ENCODE results near the gene CUTC.
"Not testable (repeated sequence)": the region's sequence is repeated elsewhere in the genome, so short reads cannot be mapped to it uniquely, and the experiment has no call there.

The CUTC gene

GRCh38 chr10:99720387-99720786 lies 11.6 kb upstream of the CUTC start:
- no peak for TF ChIP-seq CTCF (IDR thresholded peaks at IDR 0.05; ENCODE audit: low read length, missing control alignments)
- DNase-seq (ENCODE audit: low read depth) = no peak
- no peak overlapping the region for H3K4me3 ChIP-seq (replicated peaks; ENCODE audit: low read depth, low read length)

GRCh38 chr10:99730026-99730425 lies 2.0 kb upstream of the CUTC start:
- TF ChIP-seq CTCF (IDR thresholded peaks at IDR 0.05; ENCODE audit: low read length, missing control alignments) = no peak
- DNase-seq (ENCODE audit: low read depth) = peak; percentile 24
- H3K4me3 ChIP-seq (replicated peaks; ENCODE audit: low read depth, low read length) = no peak overlapping the region

- no peak for DNase-seq (ENCODE audit: low read depth)
- peak overlapping the region; percentile 93 for H3K4me3 ChIP-seq (replicated peaks; ENCODE audit: low read depth, low read length)
- no peak for TF ChIP-seq CTCF (IDR thresholded peaks at IDR 0.05; ENCODE audit: low read length, missing control alignments)
Observed at GRCh38 chr10:99731306-99732032, 565 bp upstream of the CUTC start.

GRCh38 chr10:99733366-99733765 lies 1.3 kb downstream of the CUTC start:
- no peak for TF ChIP-seq CTCF (IDR thresholded peaks at IDR 0.05; ENCODE audit: low read length, missing control alignments)
- peak overlapping the region; percentile 93 for H3K4me3 ChIP-seq (replicated peaks; ENCODE audit: low read depth, low read length)

GRCh38 chr10:99734111-99734510 lies 2.1 kb downstream of the CUTC start:
- not testable (repeated sequence) for H3K4me3 ChIP-seq (replicated peaks; ENCODE audit: low read depth, low read length)

More at GRCh38 chr10:99733366-99733765, 1.3 kb downstream of the CUTC start:
- no peak for DNase-seq (ENCODE audit: low read depth)

GRCh38 chr10:99740260-99740659 lies 8.2 kb downstream of the CUTC start:
- DNase-seq (ENCODE audit: low read depth) = no peak
- no peak overlapping the region for H3K4me3 ChIP-seq (replicated peaks; ENCODE audit: low read depth, low read length)
- no peak for TF ChIP-seq CTCF (IDR thresholded peaks at IDR 0.05; ENCODE audit: low read length, missing control alignments)

More at GRCh38 chr10:99734111-99734510, 2.1 kb downstream of the CUTC start:
- DNase-seq (ENCODE audit: low read depth) = not testable (repeated sequence)

- no peak overlapping the region for H3K4me3 ChIP-seq (replicated peaks; ENCODE audit: low read depth, low read length)
- no peak for DNase-seq (ENCODE audit: low read depth)
- no peak for TF ChIP-seq CTCF (IDR thresholded peaks at IDR 0.05; ENCODE audit: low read length, missing control alignments)
Observed at GRCh38 chr10:99740933-99741559, 9.0 kb downstream of the CUTC start.

Data from fibroblast of pulmonary artery (primary cell).